HEK293 (cell line): ENCODE results near the gene LRRC8B.

ENCODE experiments used
- AEBP2 ChIP-seq: fragments of 450-650 bp; formaldehyde crosslinking; IDR thresholded peaks from 2 replicates; pipeline ENCODE4 v1.5.1; 2016; ENCODE audit warnings: missing biosample characterization, missing genetic modification characterization, borderline replicate concordance
- GLIS1 ChIP-seq: fragments of 450-650 bp; formaldehyde crosslinking; IDR thresholded peaks from 2 replicates; pipeline ENCODE4 v1.5.1; 2016; ENCODE audit warnings: missing biosample characterization, missing genetic modification characterization
- HIC1 ChIP-seq: fragments of 450-650 bp; formaldehyde crosslinking; IDR thresholded peaks from 2 replicates; pipeline ENCODE4 v1.5.1; 2016; ENCODE audit warnings: missing biosample characterization, missing genetic modification characterization
- HOXA7 ChIP-seq: sonication (generic); formaldehyde crosslinking; IDR thresholded peaks from 2 replicates; pipeline ENCODE4 v1.8.1; 2022; ENCODE audit warnings: missing genetic modification reagents, borderline replicate concordance
- HOXD13 ChIP-seq: sonication (generic); formaldehyde crosslinking; IDR thresholded peaks from 2 replicates; pipeline ENCODE4 v1.8.0; 2022; ENCODE audit warnings: missing genetic modification reagents, borderline replicate concordance
- KLF1 ChIP-seq: fragments of 450-650 bp; formaldehyde crosslinking; IDR thresholded peaks from 2 replicates; pipeline ENCODE4 v1.5.1; 2016; ENCODE audit warnings: missing biosample characterization, missing genetic modification characterization
- KLF8 ChIP-seq: fragments of 450-650 bp; formaldehyde crosslinking; IDR thresholded peaks from 2 replicates; pipeline ENCODE4 v1.5.1; 2016; ENCODE audit warnings: missing biosample characterization, missing genetic modification characterization
- MEIS1 ChIP-seq: sonication (generic); formaldehyde crosslinking; IDR thresholded peaks from 2 replicates; pipeline ENCODE4 v1.8.1; 2022; ENCODE audit warnings: missing genetic modification reagents, mild to moderate bottlenecking, borderline replicate concordance
- ZBTB20 ChIP-seq: fragments of 450-650 bp; formaldehyde crosslinking; IDR thresholded peaks from 2 replicates; pipeline ENCODE4 v1.5.1; 2016; ENCODE audit warnings: missing biosample characterization, missing genetic modification characterization
- ZBTB26 ChIP-seq: fragments of 450-650 bp; formaldehyde crosslinking; optimal IDR thresholded peaks from 2 replicates; pipeline ENCODE3; 2016; ENCODE audit warnings: missing biosample characterization, mild to moderate bottlenecking, missing genetic modification characterization
- ZFHX2 ChIP-seq: fragments of 450-650 bp; formaldehyde crosslinking; conservative IDR thresholded peaks from 2 replicates; pipeline ENCODE4 v1.5.1; 2016; ENCODE audit warnings: missing biosample characterization, missing genetic modification characterization
- ZIC2 ChIP-seq: fragments of 450-650 bp; formaldehyde crosslinking; IDR thresholded peaks from 2 replicates; pipeline ENCODE4 v1.5.1; 2016; ENCODE audit warnings: missing biosample characterization, missing genetic modification characterization
- ZNF146 ChIP-seq: fragments of 450-650 bp; formaldehyde crosslinking; IDR thresholded peaks from 2 replicates; pipeline ENCODE4 v1.5.1; 2016; ENCODE audit warnings: missing biosample characterization, missing genetic modification characterization
- ZNF175 ChIP-seq: fragments of 450-650 bp; formaldehyde crosslinking; IDR thresholded peaks from 2 replicates; pipeline ENCODE4 v1.5.1; 2016; ENCODE audit warnings: missing biosample characterization, missing genetic modification characterization
- ZNF2 ChIP-seq: fragments of 450-650 bp; formaldehyde crosslinking; IDR thresholded peaks from 2 replicates; pipeline ENCODE4 v1.5.1; 2016; ENCODE audit warnings: missing biosample characterization, missing genetic modification characterization
- ZNF211 ChIP-seq: fragments of 450-650 bp; formaldehyde crosslinking; IDR thresholded peaks from 2 replicates; pipeline ENCODE4 v1.5.1; 2016; ENCODE audit warnings: low read depth, missing biosample characterization, missing genetic modification characterization
- ZNF221 ChIP-seq: fragments of 450-650 bp; formaldehyde crosslinking; IDR thresholded peaks from 2 replicates; pipeline ENCODE4 v1.5.1; 2017; ENCODE audit warnings: missing biosample characterization, missing genetic modification characterization, borderline replicate concordance
- ZNF26 ChIP-seq: fragments of 450-650 bp; formaldehyde crosslinking; IDR thresholded peaks from 2 replicates; pipeline ENCODE4 v1.5.1; 2016; ENCODE audit warnings: missing biosample characterization, missing genetic modification characterization
- ZNF391 ChIP-seq: fragments of 450-650 bp; formaldehyde crosslinking; IDR thresholded peaks from 2 replicates; pipeline ENCODE4 v1.5.1; 2016; ENCODE audit warnings: low read depth, missing biosample characterization, missing genetic modification characterization, borderline replicate concordance
- ZNF394 ChIP-seq: fragments of 450-650 bp; formaldehyde crosslinking; IDR thresholded peaks from 2 replicates; pipeline ENCODE4 v1.5.1; 2016; ENCODE audit warnings: missing biosample characterization, missing genetic modification characterization, mild to moderate bottlenecking, moderate library complexity, borderline replicate concordance
- ZNF426 ChIP-seq: fragments of 450-650 bp; formaldehyde crosslinking; IDR thresholded peaks from 2 replicates; pipeline ENCODE4 v1.5.1; 2017; ENCODE audit warnings: missing biosample characterization, missing genetic modification characterization, mild to moderate bottlenecking, inconsistent platforms, moderate library complexity
- ZNF544 ChIP-seq: fragments of 450-650 bp; formaldehyde crosslinking; IDR thresholded peaks from 2 replicates; pipeline ENCODE4 v1.5.0; 2017; ENCODE audit warnings: missing biosample characterization, missing genetic modification characterization
- ZNF580 ChIP-seq: fragments of 450-650 bp; formaldehyde crosslinking; IDR thresholded peaks from 2 replicates; pipeline ENCODE4 v1.5.1; 2016; ENCODE audit warnings: missing biosample characterization, missing genetic modification characterization
- ZNF585B ChIP-seq: fragments of 450-650 bp; formaldehyde crosslinking; IDR thresholded peaks from 2 replicates; pipeline ENCODE4 v1.5.1; 2016; ENCODE audit warnings: missing biosample characterization, missing genetic modification characterization
- ZNF660 ChIP-seq: fragments of 450-650 bp; IDR thresholded peaks from 2 replicates; pipeline ENCODE4 v1.5.1; 2018; ENCODE audit warnings: missing biosample characterization, mild to moderate bottlenecking, missing genetic modification characterization
- ZNF670 ChIP-seq: fragments of 450-650 bp; formaldehyde crosslinking; IDR thresholded peaks from 2 replicates; pipeline ENCODE4 v1.5.1; 2016; ENCODE audit warnings: missing biosample characterization, missing genetic modification characterization, low read depth
- ZNF704 ChIP-seq: fragments of 450-650 bp; formaldehyde crosslinking; IDR thresholded peaks from 2 replicates; pipeline ENCODE4 v1.5.1; 2016; ENCODE audit warnings: missing biosample characterization, missing genetic modification characterization
- ZNF785 ChIP-seq: fragments of 450-650 bp; formaldehyde crosslinking; IDR thresholded peaks from 2 replicates; pipeline ENCODE4 v1.5.1; 2016; ENCODE audit warnings: missing biosample characterization, missing genetic modification characterization
- ZSCAN16 ChIP-seq: fragments of 450-650 bp; formaldehyde crosslinking; IDR thresholded peaks from 2 replicates; pipeline ENCODE4 v1.5.1; 2016; ENCODE audit warnings: missing biosample characterization, missing genetic modification characterization
- ZSCAN5A ChIP-seq: fragments of 450-650 bp; formaldehyde crosslinking; IDR thresholded peaks from 2 replicates; pipeline ENCODE4 v1.5.1; 2016; ENCODE audit warnings: missing biosample characterization, missing genetic modification characterization
- ZXDB ChIP-seq: fragments of 450-650 bp; formaldehyde crosslinking; IDR thresholded peaks from 2 replicates; pipeline ENCODE4 v1.5.1; 2016; ENCODE audit warnings: missing biosample characterization, missing genetic modification characterization

LRRC8B gene

GRCh38 chr1:89524369-89525168 lies at the start of gene LRRC8B (continued):
- TF ChIP-seq ZFHX2 (tag by site-specific recombination) (peak; percentile 100), KLF8 (tag by site-specific recombination) (peak; percentile 91), ZNF426 (tag by site-specific recombination) (no peak), ZNF146 (tag by site-specific recombination) (peak; percentile 42; the same call in 1 of the 2 replicates), HOXA7 (no peak), ZBTB26 (tag by site-specific recombination) (peak; percentile 90), ZNF660 (tag by site-specific recombination) (no peak), ZNF175 (tag by site-specific recombination) (no peak), MEIS1 (CRISPR knock-in tag) (no peak), HIC1 (tag by site-specific recombination) (peak; percentile 93), ZSCAN16 (tag by site-specific recombination) (0 out of 2 replicates have a peak, but pooled peaks have one; percentile 47), ZIC2 (tag by site-specific recombination) (peak; percentile 99), ZNF2 (tag by site-specific recombination) (peak; percentile 79), ZSCAN5A (tag by site-specific recombination) (no peak), ZNF670 (tag by site-specific recombination) (no peak), ZXDB (peak; percentile 69), ZBTB20 (tag by site-specific recombination) (peak; percentile 55), ZNF221 (tag by site-specific recombination) (no peak), ZNF785 (peak; percentile 47; the same call in 1 of the 2 replicates), KLF1 (tag by site-specific recombination) (peak; percentile 65), ZNF704 (no peak), ZNF391 (tag by site-specific recombination) (peak; percentile 88; the same call in 1 of the 2 replicates), ZNF585B (no peak), ZNF26 (tag by site-specific recombination) (no peak), GLIS1 (tag by site-specific recombination) (peak; percentile 96), ZNF580 (tag by site-specific recombination) (peak; percentile 98), AEBP2 (tag by site-specific recombination) (peak; percentile 40; the same call in 1 of the 2 replicates), ZNF394 (peak; percentile 86; the same call in 1 of the 2 replicates), HOXD13 (no peak), ZNF211 (tag by site-specific recombination) (no peak), ZNF544 (tag by site-specific recombination) (no peak)
